ENCODE results near the gene ADNP2.

ADNP2 gene

GRCh38 chr18:80127635-80128034 is 18.6 kb downstream of the ADNP2 start:
- H3K79me1 ChIP-seq (ENCODE audit: low read depth, low read length), result peaks cover 2% of the 10 kb centered on the region
- H3K4me3 ChIP-seq (ENCODE audit: low read length in 2 of 2), result no peak overlapping the region
- H2BK12ac ChIP-seq (ENCODE audit: low read length), result no peak overlapping the region
- peaks cover 0 to 53% of the 10 kb centered on the region in 2 donors for H3K9me3 ChIP-seq (replicated peaks in 1 of 2; ENCODE audit: control insufficient read depth in 2 of 2, insufficient read depth in 1 of 2, low read depth in 1 of 2, low read length in 2 of 2)
- no peak overlapping the region for H4K8ac ChIP-seq (ENCODE audit: low read depth, low read length)
- no peak overlapping the region for H2AK5ac ChIP-seq (ENCODE audit: low read depth, low read length)
- no peak overlapping the region for H3K9ac ChIP-seq (ENCODE audit: low read depth, low read length, poor library complexity)
- no peak overlapping the region for H2BK5ac ChIP-seq (ENCODE audit: low read length)
- no peak overlapping the region for H2BK120ac ChIP-seq (ENCODE audit: low read depth, low read length)
- H3K36me3 ChIP-seq (replicated peaks in 1 of 2; ENCODE audit: control insufficient read depth in 2 of 2, insufficient read depth in 2 of 2, low read length in 2 of 2), result peaks cover 5 to 87% of the 10 kb centered on the region in 2 donors
- H3K14ac ChIP-seq (ENCODE audit: low read length), result no peak overlapping the region
- H3K27ac ChIP-seq (replicated peaks; ENCODE audit: low read length), result no peak overlapping the region
- H3K4me1 ChIP-seq (ENCODE audit: control insufficient read depth in 2 of 2, insufficient read depth in 1 of 2, low read depth in 1 of 2, low read length in 2 of 2), result peaks cover 0 to 9% of the 10 kb centered on the region in 2 donors
- no peak overlapping the region for H3K23ac ChIP-seq (ENCODE audit: low read depth, low read length, poor library complexity)
- H2AFZ ChIP-seq (ENCODE audit: low read length), result no peak overlapping the region
- WGBS, 2 donors (ENCODE audit: extremely low coverage in 2 of 2, insufficient read length in 2 of 2, insufficient replicate concordance in 1 of 2), result no CpG with 5 or more reads among the region's 1 CpG
- DNase-seq (ENCODE audit: low spot score), result no peak
- no peaks in the 10 kb centered on the region for H3K27me3 ChIP-seq (ENCODE audit: control insufficient read depth in 3 of 3, insufficient read depth in 3 of 3, low read depth in 1 of 3, low read length in 3 of 3)
- H3K4ac ChIP-seq (ENCODE audit: low read length), result no peak overlapping the region
- no peak overlapping the region for H3K18ac ChIP-seq (ENCODE audit: low read length)
- no peak overlapping the region for H2BK15ac ChIP-seq (ENCODE audit: low read length)
- no peak overlapping the region for H4K91ac ChIP-seq (ENCODE audit: low read depth, low read length, poor library complexity)
- no peak overlapping the region for H3K4me2 ChIP-seq (ENCODE audit: insufficient read depth, low read length, poor library complexity, severe bottlenecking)

- DNase-seq (ENCODE audit: low spot score), result no peak
- H4K8ac ChIP-seq (ENCODE audit: low read depth, low read length), result no peak overlapping the region
- no peaks in the 10 kb centered on the region for H3K27me3 ChIP-seq (ENCODE audit: control insufficient read depth in 3 of 3, insufficient read depth in 3 of 3, low read depth in 1 of 3, low read length in 3 of 3)
- no peak overlapping the region for H4K91ac ChIP-seq (ENCODE audit: low read depth, low read length, poor library complexity)
- no peak overlapping the region for H2AK5ac ChIP-seq (ENCODE audit: low read depth, low read length)
- peaks cover 7 to 91% of the 10 kb centered on the region in 2 donors for H3K36me3 ChIP-seq (replicated peaks in 1 of 2; ENCODE audit: control insufficient read depth in 2 of 2, insufficient read depth in 2 of 2, low read length in 2 of 2)
- H2BK120ac ChIP-seq (ENCODE audit: low read depth, low read length), result no peak overlapping the region
- no peak overlapping the region for H3K4me2 ChIP-seq (ENCODE audit: insufficient read depth, low read length, poor library complexity, severe bottlenecking)
- no peak overlapping the region for H2BK12ac ChIP-seq (ENCODE audit: low read length)
- H3K14ac ChIP-seq (ENCODE audit: low read length), result no peak overlapping the region
- peaks cover 0 to 41% of the 10 kb centered on the region in 2 donors for H3K9me3 ChIP-seq (replicated peaks in 1 of 2; ENCODE audit: control insufficient read depth in 2 of 2, insufficient read depth in 1 of 2, low read depth in 1 of 2, low read length in 2 of 2)
- H2AFZ ChIP-seq (ENCODE audit: low read length), result no peak overlapping the region
- no peak overlapping the region for H3K27ac ChIP-seq (replicated peaks; ENCODE audit: low read length)
- no peak overlapping the region for H3K4ac ChIP-seq (ENCODE audit: low read length)
- no peak overlapping the region for H3K9ac ChIP-seq (ENCODE audit: low read depth, low read length, poor library complexity)
- H3K4me3 ChIP-seq (ENCODE audit: low read length in 2 of 2), result no peak overlapping the region
- WGBS, 2 donors (ENCODE audit: extremely low coverage in 2 of 2, insufficient read length in 2 of 2, insufficient replicate concordance in 1 of 2), result no CpG with 5 or more reads among the region's 7 CpGs
- H3K18ac ChIP-seq (ENCODE audit: low read length), result no peak overlapping the region
- H3K23ac ChIP-seq (ENCODE audit: low read depth, low read length, poor library complexity), result no peak overlapping the region
- peaks cover 2% of the 10 kb centered on the region for H3K79me1 ChIP-seq (ENCODE audit: low read depth, low read length)
- H2BK15ac ChIP-seq (ENCODE audit: low read length), result no peak overlapping the region
- H2BK5ac ChIP-seq (ENCODE audit: low read length), result no peak overlapping the region
- peaks cover 0 to 9% of the 10 kb centered on the region in 2 donors for H3K4me1 ChIP-seq (ENCODE audit: control insufficient read depth in 2 of 2, insufficient read depth in 1 of 2, low read depth in 1 of 2, low read length in 2 of 2)
These were observed 20.8 kb downstream of the ADNP2 start for GRCh38 chr18:80129672-80130367.

DNA sequence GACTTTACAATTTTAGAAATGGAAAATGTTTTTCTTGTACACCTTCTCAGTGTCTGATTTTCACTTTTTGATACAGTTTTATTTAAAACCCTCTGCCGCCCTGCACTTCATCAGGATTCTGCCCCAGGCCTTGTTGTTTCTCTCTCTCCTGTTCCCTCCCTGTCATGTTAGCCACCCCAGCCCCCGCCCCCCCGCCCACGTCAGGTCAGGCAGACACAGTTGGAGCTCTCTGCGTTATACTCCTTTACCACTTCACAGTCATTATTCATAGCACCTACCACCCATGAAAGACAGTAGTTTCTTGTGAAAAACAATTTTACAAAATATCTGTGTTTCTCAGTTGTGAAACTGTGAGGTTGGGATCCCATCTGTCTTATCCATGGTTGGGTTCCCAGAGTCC is 21.5 kb downstream of the ADNP2 start:
- WGBS, 2 donors (ENCODE audit: extremely low coverage in 2 of 2, insufficient read length in 2 of 2, insufficient replicate concordance in 1 of 2), result no CpG with 5 or more reads among the region's 5 CpGs
- peaks cover 2% of the 10 kb centered on the region for H3K79me1 ChIP-seq (ENCODE audit: low read depth, low read length)

DNA sequence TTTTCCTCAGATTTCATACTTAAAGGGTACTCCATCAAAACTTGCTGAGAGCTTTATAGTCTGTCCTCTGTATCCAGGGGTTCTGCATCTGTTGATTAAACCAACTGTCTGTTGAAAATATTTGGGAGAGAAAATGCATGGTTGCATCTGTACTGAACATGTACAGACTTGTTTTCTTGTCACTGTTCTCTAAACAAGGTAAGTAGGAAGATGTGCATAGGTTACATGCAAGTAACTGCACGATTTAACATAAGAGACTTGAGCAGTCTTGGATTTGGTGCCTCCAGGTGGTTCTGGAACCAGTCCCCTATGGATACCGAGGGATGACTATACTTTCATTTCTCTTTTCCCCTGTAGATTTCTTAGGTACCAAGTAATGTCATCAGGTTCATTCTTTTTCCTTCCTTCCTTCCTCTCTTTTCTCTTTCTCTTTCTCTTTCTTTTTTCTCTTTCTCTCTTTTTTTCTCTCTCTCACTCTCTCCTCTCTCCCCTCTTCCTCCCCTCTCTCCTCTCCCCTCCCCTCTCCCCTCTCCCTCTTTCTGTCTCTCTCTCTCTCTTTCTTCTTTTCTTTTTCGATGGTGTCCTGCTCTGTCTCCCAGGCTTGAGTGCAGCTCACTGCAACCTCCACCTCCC is 23.2 kb downstream of the ADNP2 start:
- Histone ChIP-seq H2AK5ac (ENCODE audit: low read depth, low read length) (no peak overlapping the region), H2AFZ (ENCODE audit: low read length) (no peak overlapping the region), H2BK5ac (ENCODE audit: low read length) (no peak overlapping the region), H3K4ac (ENCODE audit: low read length) (no peak overlapping the region), H3K23ac (ENCODE audit: low read depth, low read length, poor library complexity) (no peak overlapping the region), H2BK12ac (ENCODE audit: low read length) (no peak overlapping the region), H3K27ac (replicated peaks; ENCODE audit: low read length) (no peak overlapping the region), H4K91ac (ENCODE audit: low read depth, low read length, poor library complexity) (no peak overlapping the region), H3K27me3 (ENCODE audit: control insufficient read depth in 3 of 3, insufficient read depth in 3 of 3, low read depth in 1 of 3, low read length in 3 of 3) (no peaks in the 10 kb centered on the region), H2BK15ac (ENCODE audit: low read length) (no peak overlapping the region), H3K36me3 (replicated peaks in 1 of 2; ENCODE audit: control insufficient read depth in 2 of 2, insufficient read depth in 2 of 2, low read length in 2 of 2) (peaks cover 25 to 95% of the 10 kb centered on the region in 2 donors), H3K4me1 (ENCODE audit: control insufficient read depth in 2 of 2, insufficient read depth in 1 of 2, low read depth in 1 of 2, low read length in 2 of 2) (peaks cover 0 to 9% of the 10 kb centered on the region in 2 donors), H3K4me3 (ENCODE audit: low read length in 2 of 2) (no peak overlapping the region), H3K9ac (ENCODE audit: low read depth, low read length, poor library complexity) (no peak overlapping the region), H3K79me1 (ENCODE audit: low read depth, low read length) (peaks cover 2% of the 10 kb centered on the region), H3K4me2 (ENCODE audit: insufficient read depth, low read length, poor library complexity, severe bottlenecking) (no peak overlapping the region), H2BK120ac (ENCODE audit: low read depth, low read length) (no peak overlapping the region), H3K9me3 (replicated peaks in 1 of 2; ENCODE audit: control insufficient read depth in 2 of 2, insufficient read depth in 1 of 2, low read depth in 1 of 2, low read length in 2 of 2) (peaks cover 0 to 21% of the 10 kb centered on the region in 2 donors), H3K18ac (ENCODE audit: low read length) (no peak overlapping the region), H3K14ac (ENCODE audit: low read length) (no peak overlapping the region), H4K8ac (ENCODE audit: low read depth, low read length) (no peak overlapping the region)
- DNase-seq (ENCODE audit: low spot score), result no peak
- WGBS, 2 donors (ENCODE audit: extremely low coverage in 2 of 2, insufficient read length in 2 of 2, insufficient replicate concordance in 1 of 2), result no CpG with 5 or more reads among the region's 3 CpGs

More for the DNA sequence above, 21.5 kb downstream of the ADNP2 start:
- Histone ChIP-seq H3K9me3 (replicated peaks in 1 of 2; ENCODE audit: control insufficient read depth in 2 of 2, insufficient read depth in 1 of 2, low read depth in 1 of 2, low read length in 2 of 2) (peaks cover 0 to 37% of the 10 kb centered on the region in 2 donors), H2BK5ac (ENCODE audit: low read length) (no peak overlapping the region), H2AFZ (ENCODE audit: low read length) (no peak overlapping the region), H3K4ac (ENCODE audit: low read length) (no peak overlapping the region), H3K27me3 (ENCODE audit: control insufficient read depth in 3 of 3, insufficient read depth in 3 of 3, low read depth in 1 of 3, low read length in 3 of 3) (no peaks in the 10 kb centered on the region), H3K4me1 (ENCODE audit: control insufficient read depth in 2 of 2, insufficient read depth in 1 of 2, low read depth in 1 of 2, low read length in 2 of 2) (peaks cover 0 to 9% of the 10 kb centered on the region in 2 donors), H4K8ac (ENCODE audit: low read depth, low read length) (no peak overlapping the region), H3K18ac (ENCODE audit: low read length) (no peak overlapping the region), H2BK12ac (ENCODE audit: low read length) (no peak overlapping the region), H3K14ac (ENCODE audit: low read length) (no peak overlapping the region), H3K9ac (ENCODE audit: low read depth, low read length, poor library complexity) (no peak overlapping the region), H3K4me3 (ENCODE audit: low read length in 2 of 2) (no peak overlapping the region), H2AK5ac (ENCODE audit: low read depth, low read length) (no peak overlapping the region), H3K4me2 (ENCODE audit: insufficient read depth, low read length, poor library complexity, severe bottlenecking) (no peak overlapping the region), H3K27ac (replicated peaks; ENCODE audit: low read length) (no peak overlapping the region), H3K36me3 (replicated peaks in 1 of 2; ENCODE audit: control insufficient read depth in 2 of 2, insufficient read depth in 2 of 2, low read length in 2 of 2) (peaks cover 9 to 95% of the 10 kb centered on the region in 2 donors), H2BK120ac (ENCODE audit: low read depth, low read length) (no peak overlapping the region), H4K91ac (ENCODE audit: low read depth, low read length, poor library complexity) (no peak overlapping the region), H2BK15ac (ENCODE audit: low read length) (no peak overlapping the region), H3K23ac (ENCODE audit: low read depth, low read length, poor library complexity) (no peak overlapping the region)
- no peak for DNase-seq (ENCODE audit: low spot score)

All from neuronal stem cell (in vitro differentiated cells).